Testis (tissue), 3 donors: ENCODE results near the gene PPP2R1B. TPM values are rescaled to one million over a fixed set of nuclear protein-coding genes. Genes with fewer than 3 reads are reported as not detected.

Source experiments
- DNase-seq: peaks from one replicate; pipeline ENCODE4 v3.0.0-alpha.2; 2019
- H3K27ac ChIP-seq, 2 donors: fragments of 200-600 bp; sonication (generic); one replicate each; pipeline ENCODE4 v1.5.1; 2019
- H3K27me3 ChIP-seq: fragments of 200-600 bp; sonication (generic); one replicate; pipeline ENCODE4 v1.5.1; 2019
- H3K36me3 ChIP-seq: fragments of 200-600 bp; sonication (generic); one replicate; pipeline ENCODE4 v1.5.1; 2017; ENCODE audit warnings: low read depth; ENCODE audit errors: missing control alignments
- H3K4me1 ChIP-seq: fragments of 200-600 bp; sonication (generic); one replicate; pipeline ENCODE4 v1.5.1; 2019
- H3K4me3 ChIP-seq, 2 donors: fragments of 200-600 bp; sonication (generic); one replicate each; pipeline ENCODE4 v1.5.1; 2017 to 2019
- H3K9me3 ChIP-seq: fragments of 200-600 bp; sonication (generic); one replicate; pipeline ENCODE4 v1.5.1; 2017
- POLR2A ChIP-seq: fragments of 450-650 bp; IDR thresholded peaks from one replicate; pipeline ENCODE4 v1.6.1; 2017; ENCODE audit warnings: antibody characterized with exemption, mild to moderate bottlenecking, moderate library complexity
- WGBS, 2 donors: methylation state at CpG; one replicate each; pipeline ENCODE4 v1.1.5; 2018; 5-methylcytosine and 5-hydroxymethylcytosine counted together
- intact Hi-C: fragments of 100-400 bp; cut with DNase I; formaldehyde crosslinking; loops from one replicate; pipeline ENCODE4 v1.15.1; 2023; ENCODE audit warnings: low total_unique reads
- polyA plus RNA-seq: library from polyadenylated mRNA; stranded (reverse); fragments of 350-450 nt; fragmentation: Illumina TruSeq; extraction: RNeasy Lipid Tissue Mini Kit (QIAGEN cat#74804); gene quantifications from one replicate; pipeline ENCODE4 v1.2.3, GENCODE V29; 2014; ENCODE audit warnings: low read depth, low replicate concordance; ENCODE audit not compliant: insufficient read depth
- total RNA-seq, 2 donors: library from RNA; depleted of rRNA; stranded (reverse); fragments of >200 nt; gene quantifications; one replicate each; pipeline ENCODE4 v1.2.3, GENCODE V29; 2016
- TF ChIP-seq, protein P1 (sequence below), 3 experiments: fragments of 450-650 bp in 2 of 3; fragments of 200-600 bp in 1 of 3; sonication (generic) in 1 of 3; IDR thresholded peaks; one replicate each; pipeline ENCODE4 v1.5.1; 2016 to 2019; ENCODE audit warnings: antibody characterized with exemption in 3 of 3, mild to moderate bottlenecking in 2 of 3, moderate library complexity in 1 of 3

PPP2R1B gene
- total and polyA plus RNA-seq, 3 donors from 2014 or later, result 67.2 to 115 (median 75.8) TPM

DNA sequence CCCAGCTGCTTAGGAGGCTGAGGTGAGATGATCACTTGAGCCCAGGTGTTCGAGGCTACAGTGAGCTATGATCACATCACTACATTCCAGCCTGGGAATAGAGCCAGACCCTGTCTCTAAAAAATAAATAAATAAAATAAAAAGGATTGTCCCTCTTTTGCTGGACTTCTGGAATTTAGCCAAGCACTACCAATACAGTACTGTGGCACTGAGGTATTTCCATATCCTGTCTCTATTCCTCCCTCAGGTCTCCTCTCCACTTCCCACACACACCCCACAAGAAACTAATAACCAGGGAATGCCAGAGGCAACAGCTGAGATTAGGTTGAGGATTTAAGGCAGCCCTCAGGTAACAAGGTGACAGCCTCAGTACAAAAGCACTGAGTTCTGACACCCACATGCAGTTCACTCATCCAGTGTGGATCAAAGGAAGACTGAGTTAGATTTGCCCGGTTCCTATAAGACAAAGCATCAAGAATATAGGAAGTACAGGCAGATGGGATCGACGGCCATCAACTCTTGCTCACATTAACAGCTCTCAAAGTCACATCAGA lies 4.5 kb upstream of the PPP2R1B start:
- no peak overlapping the region for H3K4me3 ChIP-seq
- no peak for DNase-seq
- 85 to 93% methylated on average over 4 of the region's 4 CpGs for WGBS, 2 donors
- no peaks in the 10 kb centered on the region for H3K9me3 ChIP-seq
- no peaks in the 10 kb centered on the region for H3K27me3 ChIP-seq
- TF ChIP-seq POLR2A, result no peak
- TF ChIP-seq, protein P1, sequence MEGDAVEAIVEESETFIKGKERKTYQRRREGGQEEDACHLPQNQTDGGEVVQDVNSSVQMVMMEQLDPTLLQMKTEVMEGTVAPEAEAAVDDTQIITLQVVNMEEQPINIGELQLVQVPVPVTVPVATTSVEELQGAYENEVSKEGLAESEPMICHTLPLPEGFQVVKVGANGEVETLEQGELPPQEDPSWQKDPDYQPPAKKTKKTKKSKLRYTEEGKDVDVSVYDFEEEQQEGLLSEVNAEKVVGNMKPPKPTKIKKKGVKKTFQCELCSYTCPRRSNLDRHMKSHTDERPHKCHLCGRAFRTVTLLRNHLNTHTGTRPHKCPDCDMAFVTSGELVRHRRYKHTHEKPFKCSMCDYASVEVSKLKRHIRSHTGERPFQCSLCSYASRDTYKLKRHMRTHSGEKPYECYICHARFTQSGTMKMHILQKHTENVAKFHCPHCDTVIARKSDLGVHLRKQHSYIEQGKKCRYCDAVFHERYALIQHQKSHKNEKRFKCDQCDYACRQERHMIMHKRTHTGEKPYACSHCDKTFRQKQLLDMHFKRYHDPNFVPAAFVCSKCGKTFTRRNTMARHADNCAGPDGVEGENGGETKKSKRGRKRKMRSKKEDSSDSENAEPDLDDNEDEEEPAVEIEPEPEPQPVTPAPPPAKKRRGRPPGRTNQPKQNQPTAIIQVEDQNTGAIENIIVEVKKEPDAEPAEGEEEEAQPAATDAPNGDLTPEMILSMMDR (IDR thresholded peaks at IDR 0.05), result no peak
- peaks cover 5% of the 10 kb centered on the region for H3K4me1 ChIP-seq
- no peaks in the 10 kb centered on the region for H3K36me3 ChIP-seq
- H3K27ac ChIP-seq, result no peak overlapping the region
- intact Hi-C loops, result loop anchor here (5.0 kb wide), 1 partner anchor 168 kb away; the partner anchor contains the start of gene SIK2

DNA sequence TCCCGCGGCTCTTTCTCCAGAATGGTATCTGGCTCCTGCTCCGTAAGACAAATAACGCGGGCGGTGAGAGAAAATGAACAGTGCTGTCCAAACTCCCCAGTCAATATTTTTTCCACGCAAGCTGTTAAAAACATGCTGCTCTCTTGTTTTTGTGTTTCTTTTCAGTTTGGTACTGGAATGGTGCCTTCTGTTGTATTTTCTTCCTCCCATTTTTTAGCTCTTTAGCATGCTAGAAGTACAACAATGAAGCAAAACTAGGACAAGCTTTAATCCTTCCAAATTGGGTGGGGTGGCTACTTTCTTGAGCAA lies 599 bp upstream of the PPP2R1B start:
- Histone ChIP-seq H3K4me3 (peak overlapping the region; percentile 76 to 97), H3K36me3 (no peaks in the 10 kb centered on the region), H3K27ac (peak overlapping the region; percentile 83 to 92), H3K4me1 (peaks cover 17% of the 10 kb centered on the region), H3K9me3 (no peaks in the 10 kb centered on the region), H3K27me3 (no peaks in the 10 kb centered on the region)
- WGBS, 2 donors, result 0 to 1% methylated on average over 7 of the region's 7 CpGs
- TF ChIP-seq POLR2A, result no peak
- TF ChIP-seq, protein P1 (IDR thresholded peaks at IDR 0.05), result no peak
- intact Hi-C loops, result no loop called here
- DNase-seq, result no peak

DNA sequence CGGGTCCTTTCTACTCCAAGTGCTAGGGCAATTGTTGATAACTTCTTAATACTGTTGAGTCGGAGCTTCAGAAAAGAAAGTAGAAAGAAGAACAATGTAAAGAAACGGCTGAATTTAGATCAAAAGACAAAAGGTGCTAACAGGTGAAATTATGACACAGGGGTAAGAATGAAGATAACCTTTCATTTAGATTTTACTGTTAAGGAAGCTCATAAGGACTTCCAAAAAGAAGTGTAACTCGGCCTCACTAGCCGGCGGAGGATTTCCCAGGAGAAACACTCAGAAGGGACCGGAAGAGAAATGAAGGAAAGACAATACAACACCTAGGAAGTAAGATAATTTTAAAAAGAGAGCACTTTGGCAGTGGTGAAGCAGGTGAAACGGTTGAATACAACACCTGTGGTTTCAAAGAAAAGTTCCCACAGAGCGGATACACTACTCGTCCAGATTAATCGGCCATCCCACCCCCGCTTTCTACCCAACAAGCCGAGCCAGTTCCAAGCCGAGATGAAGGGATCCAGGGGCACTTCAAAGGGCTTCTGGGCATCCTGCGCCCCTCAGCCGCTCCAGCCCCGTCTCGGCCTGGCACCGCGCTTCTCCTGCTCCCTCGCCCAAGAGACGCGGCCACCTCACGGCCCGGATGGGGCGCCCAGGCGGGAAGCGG lies 737 bp downstream of the PPP2R1B start:
- DNase-seq, result peak; percentile 50

DNA sequence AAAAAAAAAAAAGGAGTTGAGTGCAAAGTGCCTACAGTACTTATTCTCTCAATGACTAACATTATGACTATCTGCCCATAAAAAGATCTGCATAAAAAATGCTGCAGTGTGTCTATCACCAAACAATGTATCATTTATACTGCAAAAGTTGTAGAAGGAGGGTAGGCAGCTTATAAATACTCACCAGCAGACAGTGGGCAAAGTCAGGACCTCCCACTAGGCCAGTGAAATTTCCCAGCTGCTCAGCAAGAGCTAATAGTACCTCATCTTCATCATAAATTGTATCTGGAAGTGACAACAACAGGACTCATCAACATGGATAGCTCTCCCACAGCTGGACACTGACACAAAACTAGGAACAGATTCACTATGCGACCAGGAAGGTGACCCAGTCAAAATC lies 1.6 kb downstream of the PPP2R1B start:
- no peak overlapping the region for H3K4me3 ChIP-seq

More for the DNA sequence above, 737 bp downstream of the PPP2R1B start:
- H3K27me3 ChIP-seq, result no peaks in the 10 kb centered on the region
- H3K4me1 ChIP-seq, result peaks cover 17% of the 10 kb centered on the region
- WGBS, 2 donors, result 1 to 2% methylated on average over 17 to 25 of the region's 28 CpGs
- no peaks in the 10 kb centered on the region for H3K36me3 ChIP-seq
- intact Hi-C loops, result no loop called here
- H3K27ac ChIP-seq, result peak overlapping the region; percentile 83 to 92
- H3K4me3 ChIP-seq, result peak overlapping the region; percentile 76 to 97
- TF ChIP-seq, protein P1 (IDR thresholded peaks at IDR 0.05), result no peak
- TF ChIP-seq POLR2A, result no peak
- H3K9me3 ChIP-seq, result no peaks in the 10 kb centered on the region

More for the DNA sequence above, 1.6 kb downstream of the PPP2R1B start:
- DNase-seq, result peak; percentile 69
- 33 to 68% methylated on average over 1 of the region's 1 CpG for WGBS, 2 donors
- peak overlapping the region in 1 of 2 donors; percentile 12 for H3K27ac ChIP-seq
- peaks cover 18% of the 10 kb centered on the region for H3K4me1 ChIP-seq
- TF ChIP-seq, protein P1 (IDR thresholded peaks at IDR 0.05), result no peak
- no peak for TF ChIP-seq POLR2A
- H3K36me3 ChIP-seq, result no peaks in the 10 kb centered on the region
- no peaks in the 10 kb centered on the region for H3K9me3 ChIP-seq
- no peaks in the 10 kb centered on the region for H3K27me3 ChIP-seq
- intact Hi-C loops, result no loop called here
